Activated naive CD4-positive, alpha-beta T cell treated with anti-CD3 and anti-CD28 coated beads for 36 hours (primary cell): ENCODE results near the gene CCDC102B. TPM values are rescaled to one million over a fixed set of nuclear protein-coding genes. Genes with fewer than 3 reads are reported as not detected.

Experiments used
- CTCF ChIA-PET: fragments of 350-600 bp; sonication (Branson Sonifier 250); formaldehyde crosslinking; loops from one replicate; lab custom pipeline; 2021; ENCODE audit warnings: antibody characterized with exemption; lab: Charles Lee
- DNase-seq: peaks from one replicate; pipeline ENCODE4 v3.0.0-alpha.2; 2020
- H3K27ac Mint-ChIP-seq: one replicate; pipeline ENCODE4 v1.8.0; 2021; ENCODE audit warnings: mild to moderate bottlenecking, mixed read lengths
- H3K27me3 Mint-ChIP-seq: one replicate; pipeline ENCODE4 v1.8.0; 2021; ENCODE audit warnings: low read depth, mixed read lengths
- H3K36me3 Mint-ChIP-seq: one replicate; pipeline ENCODE4 v1.8.0; 2021; ENCODE audit warnings: low read depth, mixed read lengths
- H3K4me1 Mint-ChIP-seq: one replicate; pipeline ENCODE4 v1.8.0; 2021; ENCODE audit warnings: low read depth, mixed read lengths
- H3K4me3 Mint-ChIP-seq: one replicate; pipeline ENCODE4 v1.8.0; 2021; ENCODE audit warnings: mild to moderate bottlenecking, moderate library complexity, mixed read lengths
- H3K9me3 Mint-ChIP-seq: one replicate; pipeline ENCODE4 v1.8.0; 2021; ENCODE audit warnings: mixed read lengths
- intact Hi-C: fragments of 100-400 bp; cut with micrococcal nuclease; formaldehyde crosslinking; loops from one replicate; pipeline ENCODE4 v1.15.1; 2023
- total RNA-seq, 2 experiments: library from RNA; stranded (reverse); gene quantifications; one replicate each; pipeline ENCODE4 v1.2.3, GENCODE V29; 2021

CCDC102B gene
- total RNA-seq, 2 experiments from 2014 or later: 1.3 to 1.7 TPM

- Mint-ChIP-seq H3K4me1 (no peaks in the 10 kb centered on the region), H3K9me3 (no peaks in the 10 kb centered on the region), H3K27me3 (no peaks in the 10 kb centered on the region), H3K27ac (no peak overlapping the region), H3K36me3 (no peaks in the 10 kb centered on the region), H3K4me3 (no peak overlapping the region)
- intact Hi-C loops: no loop called here
- no peak for DNase-seq
- CTCF ChIA-PET: no interaction called here
Measured at GRCh38 chr18:68960355-68960754, 162.5 kb downstream of the CCDC102B start.

GRCh38 chr18:68962623-68963022, 164.7 kb downstream of the CCDC102B start:
- CTCF ChIA-PET: no interaction called here
- Mint-ChIP-seq H3K4me3 (no peak overlapping the region), H3K27ac (no peak overlapping the region), H3K9me3 (no peaks in the 10 kb centered on the region), H3K4me1 (no peaks in the 10 kb centered on the region), H3K36me3 (no peaks in the 10 kb centered on the region), H3K27me3 (no peaks in the 10 kb centered on the region)
- intact Hi-C loops: no loop called here
- DNase-seq: no peak

GRCh38 chr18:68965817-68966216, 167.9 kb downstream of the CCDC102B start:
- no peaks in the 10 kb centered on the region for H3K27me3 Mint-ChIP-seq
- CTCF ChIA-PET: no interaction called here
- no peak for DNase-seq
- H3K4me1 Mint-ChIP-seq: no peaks in the 10 kb centered on the region
- no peak overlapping the region for H3K4me3 Mint-ChIP-seq
- H3K9me3 Mint-ChIP-seq: no peaks in the 10 kb centered on the region
- H3K27ac Mint-ChIP-seq: no peak overlapping the region
- H3K36me3 Mint-ChIP-seq: no peaks in the 10 kb centered on the region
- intact Hi-C loops: no loop called here

GRCh38 chr18:68969027-68969426, 171.1 kb downstream of the CCDC102B start:
- Mint-ChIP-seq H3K36me3 (no peaks in the 10 kb centered on the region), H3K4me1 (no peaks in the 10 kb centered on the region), H3K27ac (no peak overlapping the region), H3K9me3 (no peaks in the 10 kb centered on the region), H3K4me3 (no peak overlapping the region), H3K27me3 (no peaks in the 10 kb centered on the region)
- intact Hi-C loops: no loop called here
- no peak for DNase-seq
- CTCF ChIA-PET: no interaction called here

- H3K9me3 Mint-ChIP-seq: no peaks in the 10 kb centered on the region
- H3K27me3 Mint-ChIP-seq: no peaks in the 10 kb centered on the region
- CTCF ChIA-PET: no interaction called here
- H3K4me3 Mint-ChIP-seq: no peak overlapping the region
- no peak for DNase-seq
- no peaks in the 10 kb centered on the region for H3K4me1 Mint-ChIP-seq
- intact Hi-C loops: no loop called here
- no peaks in the 10 kb centered on the region for H3K36me3 Mint-ChIP-seq
- H3K27ac Mint-ChIP-seq: no peak overlapping the region
Measured at GRCh38 chr18:68972176-68972575, 174.3 kb downstream of the CCDC102B start.

GRCh38 chr18:68979737-68980136, 181.9 kb downstream of the CCDC102B start:
- CTCF ChIA-PET: no interaction called here
- no peak overlapping the region for H3K27ac Mint-ChIP-seq
- H3K27me3 Mint-ChIP-seq: no peaks in the 10 kb centered on the region
- no peak for DNase-seq
- intact Hi-C loops: no loop called here
- H3K4me3 Mint-ChIP-seq: no peak overlapping the region
- no peaks in the 10 kb centered on the region for H3K9me3 Mint-ChIP-seq
- no peaks in the 10 kb centered on the region for H3K36me3 Mint-ChIP-seq
- no peaks in the 10 kb centered on the region for H3K4me1 Mint-ChIP-seq

- no peaks in the 10 kb centered on the region for H3K4me1 Mint-ChIP-seq
- H3K27me3 Mint-ChIP-seq: no peaks in the 10 kb centered on the region
- CTCF ChIA-PET: no interaction called here
- H3K27ac Mint-ChIP-seq: no peak overlapping the region
- H3K36me3 Mint-ChIP-seq: no peaks in the 10 kb centered on the region
- no peak for DNase-seq
- H3K9me3 Mint-ChIP-seq: no peaks in the 10 kb centered on the region
- H3K4me3 Mint-ChIP-seq: no peak overlapping the region
- intact Hi-C loops: no loop called here
Measured at GRCh38 chr18:68983126-68983525, 185.2 kb downstream of the CCDC102B start.

- Mint-ChIP-seq H3K9me3 (no peaks in the 10 kb centered on the region), H3K4me3 (no peak overlapping the region), H3K36me3 (no peaks in the 10 kb centered on the region), H3K27me3 (no peaks in the 10 kb centered on the region), H3K4me1 (no peaks in the 10 kb centered on the region), H3K27ac (no peak overlapping the region)
- intact Hi-C loops: no loop called here
- CTCF ChIA-PET: interaction anchor here (0.6 to 0.7 kb wide), 2 partner anchors 15 to 62 kb away, joined by 3 to 7 read pairs; no protein-coding TSS in a partner anchor
- no peak for DNase-seq
Measured at GRCh38 chr18:68984342-68984741, 186.5 kb downstream of the CCDC102B start.

GRCh38 chr18:68985172-68985820, 187.4 kb downstream of the CCDC102B start:
- Mint-ChIP-seq H3K27me3 (no peaks in the 10 kb centered on the region), H3K27ac (no peak overlapping the region), H3K9me3 (no peaks in the 10 kb centered on the region), H3K4me1 (no peaks in the 10 kb centered on the region), H3K36me3 (no peaks in the 10 kb centered on the region), H3K4me3 (no peak overlapping the region)
- intact Hi-C loops: no loop called here
- DNase-seq: no peak
- CTCF ChIA-PET: no interaction called here

GRCh38 chr18:68991286-68991685, 193.4 kb downstream of the CCDC102B start:
- peaks cover 2% of the 10 kb centered on the region for H3K4me1 Mint-ChIP-seq
- intact Hi-C loops: no loop called here
- no peaks in the 10 kb centered on the region for H3K36me3 Mint-ChIP-seq
- no peak for DNase-seq
- H3K9me3 Mint-ChIP-seq: no peaks in the 10 kb centered on the region
- no peaks in the 10 kb centered on the region for H3K27me3 Mint-ChIP-seq
- no peak overlapping the region for H3K27ac Mint-ChIP-seq
- no peak overlapping the region for H3K4me3 Mint-ChIP-seq
- CTCF ChIA-PET: no interaction called here

- Mint-ChIP-seq H3K9me3 (no peaks in the 10 kb centered on the region), H3K4me1 (peaks cover 2% of the 10 kb centered on the region), H3K27me3 (no peaks in the 10 kb centered on the region), H3K27ac (no peak overlapping the region), H3K36me3 (no peaks in the 10 kb centered on the region), H3K4me3 (no peak overlapping the region)
- DNase-seq: no peak
- intact Hi-C loops: no loop called here
- CTCF ChIA-PET: no interaction called here
Measured at GRCh38 chr18:68992719-68993482, 195.0 kb downstream of the CCDC102B start.

GRCh38 chr18:68995675-68996074, 197.8 kb downstream of the CCDC102B start:
- no peak overlapping the region for H3K4me3 Mint-ChIP-seq
- CTCF ChIA-PET: no interaction called here
- H3K4me1 Mint-ChIP-seq: peaks cover 2% of the 10 kb centered on the region
- H3K9me3 Mint-ChIP-seq: no peaks in the 10 kb centered on the region
- H3K36me3 Mint-ChIP-seq: no peaks in the 10 kb centered on the region
- no peaks in the 10 kb centered on the region for H3K27me3 Mint-ChIP-seq
- DNase-seq: no peak
- H3K27ac Mint-ChIP-seq: no peak overlapping the region
- intact Hi-C loops: no loop called here

- no peaks in the 10 kb centered on the region for H3K4me1 Mint-ChIP-seq
- no peaks in the 10 kb centered on the region for H3K9me3 Mint-ChIP-seq
- intact Hi-C loops: no loop called here
- no peak overlapping the region for H3K27ac Mint-ChIP-seq
- CTCF ChIA-PET: no interaction called here
- H3K36me3 Mint-ChIP-seq: no peaks in the 10 kb centered on the region
- no peak overlapping the region for H3K4me3 Mint-ChIP-seq
- DNase-seq: no peak
- no peaks in the 10 kb centered on the region for H3K27me3 Mint-ChIP-seq
Measured at GRCh38 chr18:68997845-68998244, 200.0 kb downstream of the CCDC102B start.
